Esophagus muscularis mucosa (tissue), 4 donors: ENCODE measurements around the gene TTBK1. TPM values are rescaled to one million over a fixed set of nuclear protein-coding genes. Genes with fewer than 3 reads are reported as not detected.

Source experiments
- DNase-seq: peaks from one replicate; pipeline ENCODE4 v3.0.0-alpha.2; 2017; ENCODE audit errors: extremely low spot score
- H3K27ac ChIP-seq, 4 donors: fragments of 200-600 bp; sonication (generic); replicated peaks in 1 of 4; 1 replicate in 3 of 4; 2 replicates in 1 of 4; pipeline ENCODE4 v1.5.1; 2016 to 2019; ENCODE audit warnings: mild to moderate bottlenecking in 1 of 4
- H3K27me3 ChIP-seq, 4 donors: fragments of 200-600 bp; sonication (generic); one replicate each; pipeline versions ENCODE4 v1.5.1 to v1.6.0; 2016 to 2019
- H3K36me3 ChIP-seq, 4 donors: fragments of 200-600 bp; sonication (generic); one replicate each; pipeline ENCODE4 v1.5.1; 2016 to 2019
- H3K4me1 ChIP-seq, 4 donors: fragments of 200-600 bp; sonication (generic); one replicate each; pipeline ENCODE4 v1.5.1; 2016 to 2019
- H3K4me3 ChIP-seq, 4 donors: fragments of 200-600 bp; sonication (generic); 1 replicate in 2 of 4; 2 replicates in 2 of 4; pipeline ENCODE4 v1.5.1; 2016 to 2019; ENCODE audit warnings: mild to moderate bottlenecking in 4 of 4, moderate library complexity in 1 of 4
- H3K9me3 ChIP-seq, 4 donors: fragments of 200-600 bp; sonication (generic); 1 replicate in 3 of 4; 2 replicates in 1 of 4; pipeline ENCODE4 v1.5.1; 2016 to 2019
- EP300 ChIP-seq: sonication (generic); formaldehyde crosslinking; IDR thresholded peaks from one replicate; pipeline ENCODE4 v1.6.1; 2017; ENCODE audit warnings: antibody characterized with exemption
- POLR2A ChIP-seq: fragments of 450-650 bp; IDR thresholded peaks from one replicate; pipeline ENCODE4 v1.6.1; 2017; ENCODE audit warnings: antibody characterized with exemption, moderate library complexity, mild to moderate bottlenecking, low read depth
- POLR2AphosphoS5 ChIP-seq, 2 donors: sonication (generic); formaldehyde crosslinking; IDR thresholded peaks; one replicate each; pipeline ENCODE4 v1.6.1; 2017; ENCODE audit warnings: antibody characterized with exemption in 2 of 2
- WGBS: methylation state at CpG from one replicate; pipeline ENCODE4 v1.1.5; 2018; 5-methylcytosine and 5-hydroxymethylcytosine counted together
- intact Hi-C: fragments of 100-400 bp; cut with DNase I; formaldehyde crosslinking; loops from one replicate; pipeline ENCODE4 v1.15.1; 2023
- total RNA-seq, 4 donors: library from RNA; depleted of rRNA; stranded (reverse); fragments of >200 nt; gene quantifications; one replicate each; pipeline versions ENCODE4 v1.1.0 to v1.2.1, GENCODE V29; 2016
- TF ChIP-seq, protein P1 (sequence below), 3 experiments: fragments of 200-600 bp in 2 of 3; fragments of 450-650 bp in 1 of 3; sonication (generic) in 2 of 3; IDR thresholded peaks; one replicate each; pipeline ENCODE4 v1.5.1; 2017 to 2019; ENCODE audit warnings: antibody characterized with exemption in 3 of 3, mild to moderate bottlenecking in 2 of 3, moderate library complexity in 1 of 3

The TTBK1 gene
- under 1 TPM; under 0.01 to 0.29 (median 0.03) TPM for total RNA-seq

DNA sequence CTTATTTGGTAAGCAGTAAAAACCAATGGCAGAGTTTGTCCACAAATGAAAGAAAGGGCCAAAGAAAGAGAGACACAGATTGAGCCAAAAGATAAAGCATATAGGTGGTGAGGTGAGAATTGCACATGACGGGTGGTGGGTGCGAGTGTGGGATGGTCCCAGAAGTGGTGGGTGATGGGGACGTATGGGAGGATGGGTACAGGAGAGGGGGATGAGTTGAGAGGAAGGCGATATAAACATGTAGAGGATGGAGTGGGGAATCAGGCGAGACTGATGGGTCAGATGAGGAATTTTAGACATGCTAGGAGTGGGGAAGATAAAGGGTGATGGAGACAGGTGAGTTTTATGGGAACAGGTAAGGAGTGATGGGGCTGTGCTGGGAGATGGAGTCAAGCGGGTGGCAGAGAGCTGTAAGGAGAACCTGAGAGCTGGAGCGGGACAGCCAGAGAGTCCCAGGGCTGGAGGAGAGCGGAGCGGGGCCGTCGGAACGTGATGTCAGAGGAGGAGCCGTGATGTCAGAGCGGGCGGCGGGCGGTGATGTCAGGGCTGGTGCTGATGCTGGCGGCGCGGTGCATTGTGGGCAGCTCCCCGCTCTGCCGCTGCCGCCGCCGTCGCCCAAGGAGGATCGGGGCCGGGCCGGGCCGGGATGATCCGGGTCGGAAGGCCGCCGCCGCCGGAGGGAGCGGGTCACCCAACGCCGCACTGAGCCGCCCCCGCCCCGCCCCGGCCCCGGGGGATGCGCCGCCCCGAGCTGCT, at the start of gene TTBK1:
TTBK1 (plus strand) TSS at position 574 of the 756 bp plus-strand sequence. CDS start 3,180 bp downstream, outside the sequence.
- 18% methylated on average over 19 of the region's 47 CpGs for WGBS
- TF ChIP-seq EP300 (no peak), POLR2A (no peak), POLR2AphosphoS5 (IDR thresholded peaks at IDR 0.05) (no peak)
- TF ChIP-seq, protein P1, sequence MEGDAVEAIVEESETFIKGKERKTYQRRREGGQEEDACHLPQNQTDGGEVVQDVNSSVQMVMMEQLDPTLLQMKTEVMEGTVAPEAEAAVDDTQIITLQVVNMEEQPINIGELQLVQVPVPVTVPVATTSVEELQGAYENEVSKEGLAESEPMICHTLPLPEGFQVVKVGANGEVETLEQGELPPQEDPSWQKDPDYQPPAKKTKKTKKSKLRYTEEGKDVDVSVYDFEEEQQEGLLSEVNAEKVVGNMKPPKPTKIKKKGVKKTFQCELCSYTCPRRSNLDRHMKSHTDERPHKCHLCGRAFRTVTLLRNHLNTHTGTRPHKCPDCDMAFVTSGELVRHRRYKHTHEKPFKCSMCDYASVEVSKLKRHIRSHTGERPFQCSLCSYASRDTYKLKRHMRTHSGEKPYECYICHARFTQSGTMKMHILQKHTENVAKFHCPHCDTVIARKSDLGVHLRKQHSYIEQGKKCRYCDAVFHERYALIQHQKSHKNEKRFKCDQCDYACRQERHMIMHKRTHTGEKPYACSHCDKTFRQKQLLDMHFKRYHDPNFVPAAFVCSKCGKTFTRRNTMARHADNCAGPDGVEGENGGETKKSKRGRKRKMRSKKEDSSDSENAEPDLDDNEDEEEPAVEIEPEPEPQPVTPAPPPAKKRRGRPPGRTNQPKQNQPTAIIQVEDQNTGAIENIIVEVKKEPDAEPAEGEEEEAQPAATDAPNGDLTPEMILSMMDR (IDR thresholded peaks at IDR 0.05) = no peak
- no peak within 1 kb of the TSS for H3K4me3 ChIP-seq
- peaks cover 0 to 79% (median 15%) of the 10 kb centered on the region in 4 donors for H3K27me3 ChIP-seq
- H3K4me1 ChIP-seq = peaks cover 7 to 23% (median 16%) of the 10 kb centered on the region in 4 donors
- DNase-seq = no peak
- H3K9me3 ChIP-seq = peaks cover 0 to 6% (median 0%) of the 10 kb centered on the region in 4 donors
- H3K36me3 ChIP-seq = no peaks in the 10 kb centered on the region
- intact Hi-C loops = no loop called here
- no peak within 1 kb of the TSS for H3K27ac ChIP-seq

DNA sequence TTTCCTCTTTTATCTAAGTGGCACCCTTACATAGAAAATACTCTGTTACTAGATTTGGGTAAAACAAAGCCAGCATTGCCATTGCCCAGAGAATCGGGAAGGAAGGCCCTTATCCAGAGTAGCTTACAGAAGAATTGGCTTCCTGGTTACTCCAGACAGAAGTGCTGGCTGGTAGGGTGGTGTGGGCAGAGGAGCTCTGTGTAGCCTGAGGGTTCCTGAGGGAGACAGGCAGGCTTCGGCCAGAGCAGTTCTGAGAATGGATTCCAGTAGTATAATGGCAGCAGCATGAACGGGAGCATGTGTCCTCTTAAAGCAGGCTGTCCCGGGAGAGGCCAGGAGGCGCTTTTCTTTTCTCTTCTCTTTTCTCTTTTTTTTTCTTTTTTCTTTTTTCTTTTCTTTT, 49.4 kb upstream of the TTBK1 start:
- intact Hi-C loops = no loop called here
- no peak for DNase-seq
- 95% methylated on average over 5 of the region's 5 CpGs for whole genome bisulfite sequencing
- Histone ChIP-seq H3K4me1 (no peaks in the 10 kb centered on the region), H3K9me3 (no peaks in the 10 kb centered on the region), H3K27me3 (no peaks in the 10 kb centered on the region), H3K36me3 (peaks cover 42 to 81% (median 74%) of the 10 kb centered on the region in 4 donors), H3K4me3 (no peak overlapping the region), H3K27ac (no peak overlapping the region)
- TF ChIP-seq POLR2AphosphoS5 (IDR thresholded peaks at IDR 0.05) (no peak), EP300 (no peak), POLR2A (no peak)
- TF ChIP-seq, protein P1 (IDR thresholded peaks at IDR 0.05) = no peak

DNA sequence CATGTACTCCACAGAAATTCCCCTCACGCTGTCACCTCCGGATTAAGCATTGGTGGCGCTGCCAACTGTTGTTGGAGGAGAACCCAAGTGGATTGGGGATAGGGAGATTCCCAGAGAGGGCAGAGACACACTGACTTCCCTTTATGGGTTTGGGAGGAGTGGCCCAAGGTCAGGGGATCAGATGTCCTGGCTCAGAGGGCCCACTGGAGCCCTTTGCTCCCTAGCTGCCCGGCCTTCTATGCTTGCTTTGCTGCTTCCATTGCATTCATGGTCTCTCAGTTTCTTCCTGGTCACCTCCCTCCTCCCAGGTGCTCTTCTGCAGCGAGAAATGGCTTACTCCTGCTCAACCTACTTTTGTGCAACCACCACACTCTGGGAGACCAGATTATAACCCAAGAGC, 46.9 kb upstream of the TTBK1 start:
- WGBS = 88% methylated on average over 3 of the region's 5 CpGs
- Histone ChIP-seq H3K9me3 (no peaks in the 10 kb centered on the region), H3K27me3 (no peaks in the 10 kb centered on the region), H3K36me3 (peaks cover 42 to 94% (median 87%) of the 10 kb centered on the region in 4 donors), H3K27ac (no peak overlapping the region), H3K4me3 (no peak overlapping the region), H3K4me1 (no peaks in the 10 kb centered on the region)
- no peak for DNase-seq
- no peak for TF ChIP-seq POLR2AphosphoS5 (IDR thresholded peaks at IDR 0.05)
- TF ChIP-seq, protein P1 (IDR thresholded peaks at IDR 0.05) = no peak
- no peak for TF ChIP-seq EP300
- TF ChIP-seq POLR2A = no peak
- intact Hi-C loops = no loop called here

DNA sequence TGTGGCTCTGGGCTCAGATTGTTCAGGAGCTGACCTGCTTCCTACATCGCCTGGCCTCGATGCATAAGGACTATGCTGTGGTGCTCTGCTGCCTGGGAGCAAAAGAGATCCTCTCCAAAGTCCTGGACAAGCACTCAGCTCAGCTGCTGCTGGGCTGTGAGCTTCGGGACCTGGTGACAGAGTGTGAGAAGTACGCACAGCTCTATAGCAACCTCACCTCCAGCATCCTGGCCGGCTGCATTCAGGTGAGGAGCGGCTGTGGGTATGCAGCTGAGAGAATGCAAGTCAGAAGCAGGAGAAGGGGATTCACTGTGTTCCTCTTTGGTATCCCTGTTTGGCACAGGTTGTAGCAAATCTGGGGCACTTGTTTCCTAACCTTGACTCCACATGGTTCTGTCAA, 43.4 kb upstream of the TTBK1 start:
- no peak for DNase-seq
- H3K4me1 ChIP-seq = no peaks in the 10 kb centered on the region
- H3K4me3 ChIP-seq = no peak overlapping the region
- H3K9me3 ChIP-seq = no peaks in the 10 kb centered on the region
- no peak overlapping the region for H3K27ac ChIP-seq
- no peak for TF ChIP-seq POLR2A
- TF ChIP-seq, protein P1 (IDR thresholded peaks at IDR 0.05) = no peak
- no peak for TF ChIP-seq POLR2AphosphoS5 (IDR thresholded peaks at IDR 0.05)
- no peak for TF ChIP-seq EP300
- no peaks in the 10 kb centered on the region for H3K27me3 ChIP-seq
- intact Hi-C loops = no loop called here
- H3K36me3 ChIP-seq = peaks cover 37 to 88% (median 74%) of the 10 kb centered on the region in 4 donors
- WGBS = 89% methylated on average over 6 of the region's 6 CpGs
